Prostate gland (tissue), 2 donors: ENCODE measurements around the gene TM2D1. TPM values are rescaled to one million over a fixed set of nuclear protein-coding genes. Genes with fewer than 3 reads are reported as not detected.
A peak's percentile ranks its signal among the peaks of the same experiment; 100 is the strongest.

Source experiments
- DNase-seq: peaks from one replicate; pipeline ENCODE4 v3.0.0-alpha.2; 2019; ENCODE audit warnings: low spot score
- H3K27ac ChIP-seq, 2 donors: fragments of 200-600 bp; sonication (generic); 2 replicates each; pipeline ENCODE4 v1.5.1; 2017 to 2019
- H3K27me3 ChIP-seq: fragments of 200-600 bp; sonication (generic); replicated peaks from 2 replicates; pipeline ENCODE4 v1.5.1; 2019; ENCODE audit not compliant: insufficient read depth
- H3K36me3 ChIP-seq, 2 donors: fragments of 200-600 bp; sonication (generic); 1 replicate in 1 of 2; 2 replicates in 1 of 2; pipeline versions ENCODE4 v1.5.1 to v1.8.1; 2017 to 2019
- H3K4me1 ChIP-seq: fragments of 200-600 bp; sonication (generic); replicated peaks from 2 replicates; pipeline ENCODE4 v1.5.1; 2019
- H3K4me3 ChIP-seq, 2 donors: fragments of 200-600 bp; sonication (generic); 2 replicates each; pipeline ENCODE4 v1.5.1; 2017 to 2019
- H3K9me3 ChIP-seq: fragments of 200-600 bp; sonication (generic); 2 replicates; pipeline ENCODE4 v1.5.1; 2017
- CTCF ChIP-seq, 4 experiments: fragments of 200-600 bp in 2 of 4; fragments of 450-650 bp in 2 of 4; sonication (generic) in 2 of 4; IDR thresholded peaks; 1 replicate in 3 of 4; 2 replicates in 1 of 4; pipeline ENCODE4 v1.5.1; 2016 to 2019; ENCODE audit warnings: antibody characterized with exemption in 4 of 4, mild to moderate bottlenecking in 2 of 4, moderate library complexity in 2 of 4
- POLR2A ChIP-seq: fragments of 450-650 bp; IDR thresholded peaks from one replicate; pipeline ENCODE4 v1.6.1; 2016; ENCODE audit warnings: antibody characterized with exemption, mild to moderate bottlenecking
- POLR2AphosphoS5 ChIP-seq: sonication (generic); formaldehyde crosslinking; IDR thresholded peaks from one replicate; pipeline ENCODE4 v1.6.1; 2017; ENCODE audit warnings: antibody characterized with exemption
- WGBS: methylation state at CpG from one replicate; pipeline ENCODE4 v1.1.5; 2018; 5-methylcytosine and 5-hydroxymethylcytosine counted together
- intact Hi-C: fragments of 100-400 bp; cut with DNase I; formaldehyde crosslinking; loops from one replicate; pipeline ENCODE4 v1.14.2; 2022
- total RNA-seq, 2 donors: library from RNA; depleted of rRNA; stranded (reverse); fragments of >200 nt; gene quantifications; one replicate each; pipeline ENCODE4 v1.1.0, GENCODE V29; 2016

The TM2D1 gene
- total RNA-seq, 2 donors from 2014 or later = 59.6 to 86.9 TPM

- H3K27me3 ChIP-seq = no peaks in the 10 kb centered on the region
- intact Hi-C loops = loop anchor here (5.0 kb wide), 2 partner anchors 187 to 213 kb away; no protein-coding TSS in a partner anchor
- H3K27ac ChIP-seq = peak overlapping the region; percentile 51 to 67
- DNase-seq = no peak
- TF ChIP-seq POLR2A (no peak), POLR2AphosphoS5 (no peak), CTCF (IDR thresholded peaks at IDR 0.05) (no peak)
- H3K4me1 ChIP-seq = peaks cover 11% of the 10 kb centered on the region
- H3K36me3 ChIP-seq = no peaks in the 10 kb centered on the region
- no peak overlapping the region for H3K4me3 ChIP-seq
- WGBS = 84% methylated on average over 11 of the region's 11 CpGs
- no peaks in the 10 kb centered on the region for H3K9me3 ChIP-seq
These were observed 85.2 kb downstream of the TM2D1 start for GRCh38 chr1:61639608-61640336.

- no peaks in the 10 kb centered on the region for H3K36me3 ChIP-seq
- no peak for TF ChIP-seq CTCF (IDR thresholded peaks at IDR 0.05)
- TF ChIP-seq POLR2AphosphoS5 = no peak
- TF ChIP-seq POLR2A = no peak
- intact Hi-C loops = no loop called here
- no peaks in the 10 kb centered on the region for H3K27me3 ChIP-seq
- no peak overlapping the region for H3K4me3 ChIP-seq
- WGBS = 82% methylated on average over 3 of the region's 3 CpGs
- no peak for DNase-seq
- H3K9me3 ChIP-seq = no peaks in the 10 kb centered on the region
- H3K27ac ChIP-seq = peak overlapping the region; percentile 51 to 67
- H3K4me1 ChIP-seq = peaks cover 11% of the 10 kb centered on the region
These were observed 85.9 kb downstream of the TM2D1 start for GRCh38 chr1:61638911-61639605.

- no peak overlapping the region for H3K4me3 ChIP-seq
- intact Hi-C loops = no loop called here
- no peaks in the 10 kb centered on the region for H3K27me3 ChIP-seq
- peaks cover 11% of the 10 kb centered on the region for H3K4me1 ChIP-seq
- TF ChIP-seq POLR2A = no peak
- TF ChIP-seq POLR2AphosphoS5 = peak; percentile 77
- H3K36me3 ChIP-seq = no peaks in the 10 kb centered on the region
- H3K9me3 ChIP-seq = no peaks in the 10 kb centered on the region
- 67% methylated on average over 2 of the region's 2 CpGs for WGBS
- peak overlapping the region; percentile 51 to 67 for H3K27ac ChIP-seq
- peak; percentile 8 for DNase-seq
These were observed 86.6 kb downstream of the TM2D1 start for GRCh38 chr1:61638296-61638695.

- intact Hi-C loops = no loop called here
- WGBS = 95% methylated on average over 2 of the region's 2 CpGs
- Histone ChIP-seq H3K4me1 (peaks cover 11% of the 10 kb centered on the region), H3K36me3 (no peaks in the 10 kb centered on the region), H3K27me3 (no peaks in the 10 kb centered on the region), H3K27ac (peak overlapping the region; percentile 51 to 67), H3K4me3 (no peak overlapping the region), H3K9me3 (no peaks in the 10 kb centered on the region)
- no peak for DNase-seq
- TF ChIP-seq CTCF (IDR thresholded peaks at IDR 0.05) (no peak), POLR2AphosphoS5 (no peak), POLR2A (no peak)
These were observed 87.5 kb downstream of the TM2D1 start for GRCh38 chr1:61637470-61637869.

GRCh38 chr1:61636814-61637213, 88.1 kb downstream of the TM2D1 start:
- Histone ChIP-seq H3K36me3 (no peaks in the 10 kb centered on the region), H3K9me3 (no peaks in the 10 kb centered on the region), H3K4me3 (no peak overlapping the region), H3K27ac (peak overlapping the region in 1 of 2 donors; percentile 67), H3K27me3 (no peaks in the 10 kb centered on the region), H3K4me1 (peaks cover 7% of the 10 kb centered on the region)
- 31% methylated on average over 3 of the region's 3 CpGs for WGBS
- DNase-seq = peak; percentile 19
- intact Hi-C loops = no loop called here
- TF ChIP-seq POLR2AphosphoS5 (peak; percentile 77), POLR2A (no peak)
